Pancreas (tissue), 10 donors: ENCODE data around the gene ATG2B. TPM values are rescaled to one million over a fixed set of nuclear protein-coding genes. Genes with fewer than 3 reads are reported as not detected.

Experiments
- ATAC-seq, 4 donors: fragments of 200-7000 bp; cut with Tn5 transposase; one replicate each; pipeline versions ENCODE4 v1.8.0 to v1.9.1; 2020; ENCODE audit warnings: mild to moderate bottlenecking in 4 of 4, moderate library complexity in 4 of 4
- DNase-seq, 6 donors: peaks; one replicate each; pipeline ENCODE4 v3.0.0-alpha.2; 2020
- FAIRE-seq: peaks from 2 replicates; lab custom pipeline; 2012; peaks lifted over from hg19 to GRCh38; lab: Jason Lieb, UNC
- H3K27ac ChIP-seq, 4 donors: fragments of 200-600 bp; sonication (generic); 1 replicate in 3 of 4; 2 replicates in 1 of 4; pipeline versions ENCODE4 v1.5.0 to v1.8.0; 2020
- H3K27me3 ChIP-seq, 4 donors: fragments of 200-600 bp; one replicate each; pipeline ENCODE4 v1.8.0; 2021
- H3K36me3 ChIP-seq, 3 donors: fragments of 200-600 bp; sonication (generic) in 1 of 3; one replicate each; pipeline versions ENCODE4 v1.5.0 to v1.8.0; 2020 to 2021
- H3K4me1 ChIP-seq, 3 donors: fragments of 200-600 bp; one replicate each; pipeline ENCODE4 v1.8.0; 2021
- H3K4me3 ChIP-seq, 4 donors: fragments of 200-600 bp; sonication (generic) in 2 of 4; one replicate each; pipeline versions ENCODE4 v1.5.0 to v1.8.0; 2020 to 2021
- H3K9me3 ChIP-seq, 4 donors: fragments of 200-600 bp; one replicate each; pipeline ENCODE4 v1.8.0; 2021
- CTCF ChIP-seq, 4 donors: fragments of 200-600 bp; sonication (generic) in 3 of 4; IDR thresholded peaks; one replicate each; pipeline versions ENCODE4 v1.5.0 to v1.8.0; 2021; ENCODE audit warnings: antibody characterized with exemption in 4 of 4
- WGBS, 2 donors: extraction: QIAGEN DNeasy Blood & Tissue Kit; methylation state at CpG; one replicate each; pipeline ENCODE4 v1.1.7; 2013; 5-methylcytosine and 5-hydroxymethylcytosine counted together
- intact Hi-C, 3 donors: fragments of 100-400 bp; cut with DNase I; formaldehyde crosslinking; loops; one replicate each; pipeline versions ENCODE4 v1.11.1 to v1.14.2; 2022
- polyA plus RNA-seq, 2 donors: library from polyadenylated mRNA; stranded (reverse); fragments of 200-250 nt; gene quantifications; one replicate each; pipeline ENCODE4 v1.2.3, GENCODE V29; 2013
- total RNA-seq, 6 donors: library from RNA; stranded (reverse); fragmentation: NEBNext Ultra II Directional in 4 of 6; extraction: Animal tissue kit (Norgen Biotek cat#: 25700) in 4 of 6; gene quantifications; one replicate each; pipeline versions ENCODE4 v1.2.1 to v1.2.4, GENCODE V29; 2021 to 2023
- donor health status: healthy with polysubstance abuse.
- donor health status: DM: no; HTN: no; CAD: no; lungs with moderate emphysema.
- donor health status: DM: no; HTN: no; CAD: no.
- donor health status: control.
- donor health status: control.
- donor health status: Bipolar disorder and iron deficiency.
- donor health status: DM: yes; HTN: yes; CAD: no.
- donor health status: DM: no; HTN: no; CAD: no.
- donor health status: DM: no; HTN: no; CAD: no.
- donor health status: DM: yes; HTN: yes; CAD: no.

ATG2B gene
- total and polyA plus RNA-seq, 8 donors: 7.4 to 23.4 (median 19.7) TPM

DNA sequence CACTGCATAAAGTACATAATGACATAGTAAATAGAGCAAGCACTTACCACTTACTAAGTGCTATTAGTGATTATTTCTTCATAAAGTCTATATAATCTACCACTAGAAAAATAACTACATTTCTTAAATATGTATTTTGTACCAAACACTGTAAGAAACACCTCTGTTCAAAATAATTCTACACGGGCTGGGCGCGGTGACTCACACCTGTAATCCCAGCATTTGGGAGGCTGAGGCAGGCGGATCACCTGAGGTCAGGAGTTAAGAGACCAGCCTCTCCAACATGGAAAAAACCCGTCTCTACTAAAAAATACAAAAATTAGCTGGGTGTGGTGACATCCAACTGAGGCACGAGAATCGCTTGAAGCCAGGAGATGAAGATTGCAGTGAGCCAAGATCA is 38.9 kb downstream of the ATG2B start:
- H3K4me1 ChIP-seq: no peaks in the 10 kb centered on the region
- H3K4me3 ChIP-seq: no peak overlapping the region
- no peak for FAIRE-seq
- peaks cover 0 to 56% (median 13%) of the 10 kb centered on the region in 3 donors for H3K36me3 ChIP-seq
- intact Hi-C loops: no loop called here
- no peak for ATAC-seq
- no peak for DNase-seq
- no peaks in the 10 kb centered on the region for H3K9me3 ChIP-seq
- 93 to 96% methylated on average over 7 of the region's 7 CpGs for WGBS, 2 donors
- H3K27ac ChIP-seq: no peak overlapping the region
- TF ChIP-seq CTCF (IDR thresholded peaks at IDR 0.05): no peak
- no peaks in the 10 kb centered on the region for H3K27me3 ChIP-seq

DNA sequence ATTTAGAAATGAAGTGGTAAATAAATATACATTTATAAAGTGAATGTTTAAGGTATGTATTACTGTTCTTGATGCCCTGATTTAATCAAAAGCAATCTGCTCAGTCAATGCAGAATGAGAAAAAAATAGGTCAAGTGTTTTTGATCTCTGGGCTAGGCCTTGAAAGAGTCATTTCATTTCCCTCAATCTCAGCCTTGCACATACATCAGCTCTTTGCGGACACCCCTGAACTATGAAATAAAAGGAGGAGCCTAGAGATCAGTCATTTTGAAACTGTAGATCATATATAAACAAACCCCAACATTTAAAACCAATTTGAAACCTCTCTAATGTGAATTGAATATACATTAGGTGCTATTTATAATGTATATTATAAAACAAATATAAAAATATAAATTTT is 42.5 kb downstream of the ATG2B start:
- no peaks in the 10 kb centered on the region for H3K27me3 ChIP-seq
- FAIRE-seq (no peak), DNase-seq (no peak), ATAC-seq (no peak)
- H3K36me3 ChIP-seq: peaks cover 0 to 53% (median 18%) of the 10 kb centered on the region in 3 donors
- no peaks in the 10 kb centered on the region for H3K4me1 ChIP-seq
- no peak overlapping the region for H3K4me3 ChIP-seq
- TF ChIP-seq CTCF (IDR thresholded peaks at IDR 0.05): no peak
- intact Hi-C loops: no loop called here
- H3K9me3 ChIP-seq: no peaks in the 10 kb centered on the region
- WGBS, 2 donors: 94 to 100% methylated on average over 1 of the region's 1 CpG
- H3K27ac ChIP-seq: no peak overlapping the region

DNA sequence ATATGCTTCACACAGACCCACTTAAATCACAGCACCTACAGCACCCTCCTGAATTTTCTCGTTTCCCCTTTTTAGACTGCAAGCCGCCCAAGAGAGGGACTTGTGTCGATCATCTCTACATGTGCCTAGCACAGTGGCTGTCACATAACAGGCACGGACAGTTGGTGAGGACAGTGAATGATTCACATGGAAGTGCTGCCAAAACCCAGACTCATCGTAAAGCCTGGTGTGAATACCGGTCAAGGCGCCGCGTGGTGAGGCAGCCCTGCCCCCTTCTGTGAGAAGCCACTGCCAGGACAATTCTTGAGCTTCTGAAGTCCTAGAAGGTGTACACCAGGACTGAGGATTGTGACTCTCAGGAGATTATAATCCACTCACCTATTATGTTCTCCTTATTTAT is 44.3 kb downstream of the ATG2B start:
- H3K36me3 ChIP-seq: peaks cover 0 to 51% (median 24%) of the 10 kb centered on the region in 3 donors
- TF ChIP-seq CTCF (IDR thresholded peaks at IDR 0.05): no peak
- no peak overlapping the region for H3K4me3 ChIP-seq
- no peaks in the 10 kb centered on the region for H3K27me3 ChIP-seq
- H3K27ac ChIP-seq: no peak overlapping the region
- 88 to 90% methylated on average over 9 of the region's 9 CpGs for WGBS, 2 donors
- no peak for ATAC-seq
- H3K9me3 ChIP-seq: no peaks in the 10 kb centered on the region
- no peak for FAIRE-seq
- H3K4me1 ChIP-seq: no peaks in the 10 kb centered on the region
- DNase-seq: no peak
- intact Hi-C loops: no loop called here

- TF ChIP-seq CTCF (IDR thresholded peaks at IDR 0.05): no peak
- H3K4me1 ChIP-seq: peaks cover 0 to 1% (median 0%) of the 10 kb centered on the region in 3 donors
- H3K36me3 ChIP-seq: peaks cover 0 to 56% (median 13%) of the 10 kb centered on the region in 3 donors
- ATAC-seq (no peak), FAIRE-seq (no peak), DNase-seq (no peak)
- no peaks in the 10 kb centered on the region for H3K27me3 ChIP-seq
- no peak overlapping the region for H3K27ac ChIP-seq
- WGBS, 2 donors: 97 to 100% methylated on average over 3 of the region's 3 CpGs
- no peak overlapping the region for H3K4me3 ChIP-seq
- no peaks in the 10 kb centered on the region for H3K9me3 ChIP-seq
- intact Hi-C loops: no loop called here
Observed at GRCh38 chr14:96316087-96316486, 47.1 kb downstream of the ATG2B start.

GRCh38 chr14:96310906-96311305 is 52.2 kb downstream of the ATG2B start:
- intact Hi-C loops: no loop called here
- ATAC-seq (no peak), FAIRE-seq (no peak), DNase-seq (no peak)
- Histone ChIP-seq H3K9me3 (no peaks in the 10 kb centered on the region), H3K4me1 (peaks cover 0 to 14% (median 11%) of the 10 kb centered on the region in 3 donors), H3K27me3 (no peaks in the 10 kb centered on the region), H3K27ac (peak overlapping the region in 2 of 4 donors; percentile 31 to 53), H3K4me3 (no peak overlapping the region), H3K36me3 (peaks cover 0 to 63% (median 11%) of the 10 kb centered on the region in 3 donors)
- no peak for TF ChIP-seq CTCF (IDR thresholded peaks at IDR 0.05)
- WGBS, 2 donors: 86 to 87% methylated on average over 6 of the region's 6 CpGs
